Upper lobe of left lung (tissue), 4 donors: ENCODE results near the gene ELOF1.

ENCODE experiments used
- CTCF ChIP-seq, 6 experiments: fragments of 450-650 bp in 4 of 6; fragments of 200-600 bp in 2 of 6; sonication (generic) in 2 of 6; IDR thresholded peaks; one replicate each; pipeline ENCODE4 v1.5.1; 2016 to 2019; ENCODE audit warnings: antibody characterized with exemption in 6 of 6
- POLR2A ChIP-seq, 4 donors: fragments of 450-650 bp; IDR thresholded peaks; one replicate each; pipeline ENCODE4 v1.5.1; 2016 to 2017; ENCODE audit warnings: antibody characterized with exemption in 4 of 4, mild to moderate bottlenecking in 2 of 4

GRCh38 chr19:11549386-11549953, 9.6 kb downstream of the ELOF1 start:
- TF ChIP-seq CTCF (IDR thresholded peaks at IDR 0.05), result no peak
- no peak for TF ChIP-seq POLR2A (IDR thresholded peaks at IDR 0.05)
